Measurements from ENCODE around the gene WHRN. TPM values are rescaled to one million over a fixed set of nuclear protein-coding genes. Genes with fewer than 3 reads are reported as not detected.

WHRN gene
- total and polyA plus RNA-seq, 2 of the 13 experiments (the other 11 are each of a cell fraction or from before 2014, with no cell fraction given) = 2.3 to 5.3 TPM

DNA sequence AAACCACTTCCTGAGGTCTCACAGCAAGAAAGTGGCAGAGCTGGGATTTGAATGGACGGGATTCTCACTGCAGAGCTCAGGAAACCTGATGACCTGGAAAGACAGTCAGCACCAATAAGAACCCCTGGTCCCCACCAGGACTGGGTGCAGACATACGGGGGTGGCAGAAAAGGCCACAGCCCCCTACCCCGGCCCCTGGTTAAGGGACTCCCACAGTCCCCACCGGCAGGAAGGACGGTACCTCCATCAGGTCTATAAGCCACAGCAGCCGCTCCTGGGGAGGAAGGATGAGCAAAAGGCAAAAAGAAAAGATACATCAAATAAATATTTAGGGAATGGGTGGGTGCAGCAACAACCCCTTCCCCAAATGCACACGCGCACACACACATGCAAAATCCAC lies 85.5 kb downstream of the WHRN start (continued):
- TF ChIP-seq, protein P1, sequence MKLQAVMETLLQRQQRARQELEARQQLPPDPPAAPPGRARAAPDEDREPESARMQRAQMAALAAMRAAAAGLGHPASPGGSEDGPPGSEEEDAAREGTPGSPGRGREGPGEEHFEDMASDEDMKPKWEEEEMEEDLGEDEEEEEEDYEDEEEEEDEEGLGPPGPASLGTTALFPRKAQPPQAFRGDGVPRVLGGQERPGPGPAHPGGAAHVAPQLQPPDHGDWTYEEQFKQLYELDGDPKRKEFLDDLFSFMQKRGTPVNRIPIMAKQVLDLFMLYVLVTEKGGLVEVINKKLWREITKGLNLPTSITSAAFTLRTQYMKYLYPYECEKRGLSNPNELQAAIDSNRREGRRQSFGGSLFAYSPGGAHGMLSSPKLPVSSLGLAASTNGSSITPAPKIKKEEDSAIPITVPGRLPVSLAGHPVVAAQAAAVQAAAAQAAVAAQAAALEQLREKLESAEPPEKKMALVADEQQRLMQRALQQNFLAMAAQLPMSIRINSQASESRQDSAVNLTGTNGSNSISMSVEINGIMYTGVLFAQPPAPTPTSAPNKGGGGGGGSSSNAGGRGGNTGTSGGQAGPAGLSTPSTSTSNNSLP (IDR thresholded peaks at IDR 0.05; ENCODE audit: low read depth, low read length) = no peak
- TF ChIP-seq, protein P2, sequence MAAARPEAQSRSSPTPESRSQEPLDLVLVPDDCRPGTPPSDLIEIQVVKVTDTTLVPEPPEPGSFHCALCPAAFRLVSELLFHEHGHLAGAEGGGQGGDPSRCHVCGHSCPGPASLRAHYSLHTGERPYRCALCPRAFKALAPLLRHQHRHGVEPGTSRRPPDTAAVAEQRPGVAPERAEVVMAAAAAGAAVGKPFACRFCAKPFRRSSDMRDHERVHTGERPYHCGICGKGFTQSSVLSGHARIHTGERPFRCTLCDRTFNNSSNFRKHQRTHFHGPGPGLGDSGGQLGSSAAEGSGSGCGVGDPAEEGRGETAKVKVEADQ (CRISPR knock-in tag; IDR thresholded peaks at IDR 0.05; ENCODE audit: borderline replicate concordance) = no peak
- TF ChIP-seq ZNF30 (CRISPR knock-in tag; IDR thresholded peaks at IDR 0.05) = no peak

DNA sequence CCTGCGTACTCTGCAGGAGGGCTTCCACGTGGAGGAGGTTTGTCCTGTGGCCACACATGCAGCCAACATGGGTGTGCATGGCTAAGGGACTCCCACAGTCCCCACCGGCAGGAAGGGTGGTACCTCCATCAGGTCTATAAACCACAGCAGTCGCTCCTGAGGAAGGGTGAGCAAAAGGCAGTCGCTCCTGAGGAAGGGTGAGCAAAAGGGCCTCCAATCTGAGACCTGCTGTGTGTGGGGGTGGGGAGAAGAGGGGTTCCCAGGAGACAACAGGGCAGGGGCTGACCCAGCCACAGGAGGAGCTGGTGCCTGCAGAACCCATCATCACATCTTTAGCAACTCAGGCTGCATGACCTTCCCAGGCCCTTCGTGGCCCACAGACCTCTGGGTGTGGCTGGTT lies 87.2 kb downstream of the WHRN start:
- Histone ChIP-seq H3K9ac (ENCODE audit: insufficient read depth, low read depth, low read length) (no peak overlapping the region), H3K79me2 (ENCODE audit: insufficient read depth, low read length) (no peaks in the 10 kb centered on the region), H2AFZ (ENCODE audit: low read length) (no peak overlapping the region), H3K27ac (ENCODE audit: extremely low read length, insufficient read depth, low read length) (no peak overlapping the region), H3K4me2 (ENCODE audit: low read depth, low read length) (no peak overlapping the region), H3K4me3 (replicated peaks in 1 of 3; ENCODE audit: insufficient read depth in 1 of 3, low read depth in 2 of 3, low read length in 3 of 3) (no peak overlapping the region), H3K9me3 (ENCODE audit: low read length) (no peaks in the 10 kb centered on the region), H4K20me1 (ENCODE audit: insufficient read depth, low read length) (no peaks in the 10 kb centered on the region), H3K27me3 (ENCODE audit: control insufficient read depth in 1 of 2, insufficient read depth in 2 of 2, low read length in 2 of 2) (no peaks in the 10 kb centered on the region), H3K36me3 (replicated peaks in 1 of 2; ENCODE audit: control insufficient read depth in 1 of 2, insufficient read depth in 2 of 2, low read length in 2 of 2) (no peaks in the 10 kb centered on the region), H3K4me1 (ENCODE audit: insufficient read depth, low read length) (no peaks in the 10 kb centered on the region)
- 95% methylated on average over 3 of the region's 6 CpGs for WGBS (ENCODE audit: low lambda C conversion rate)
- DNase-seq (ENCODE audit: low spot score) (no peak), ATAC-seq (no peak), FAIRE-seq (no peak)
- CTCF ChIA-PET (ENCODE audit: low intra/inter-chr PET ratio, low total read pairs) = no interaction called here
- POLR2A ChIA-PET = no interaction called here
- in situ Hi-C loops (cut with HindIII; ENCODE audit: extremely low pct_ligation_motif_present, low pct_unique_long_range_greater_than_20kb) = loop anchor here (25.0 kb wide), 1 partner anchor 494 kb away; no protein-coding TSS in a partner anchor
- intact Hi-C loops (cut with micrococcal nuclease; ENCODE audit: unreplicated experiment) = no loop called here
- no TSS peak for BruUV-seq (replicated peaks)
- no peak for TF ChIP-seq GZF1 (CRISPR knock-in tag; IDR thresholded peaks at IDR 0.05)
- TF ChIP-seq SPEN (CRISPR knock-in tag; IDR thresholded peaks at IDR 0.05; ENCODE audit: low read depth) = no peak
- TF ChIP-seq POLR2G (IDR thresholded peaks at IDR 0.05; ENCODE audit: low read depth, low read length) = no peak
- TF ChIP-seq SYNCRIP (IDR thresholded peaks at IDR 0.05; ENCODE audit: insufficient read depth, low read depth, low read length) = no peak
- TF ChIP-seq ZNF333 (CRISPR knock-in tag; IDR thresholded peaks at IDR 0.05; ENCODE audit: borderline replicate concordance) = no peak
- TF ChIP-seq NCOA5 (CRISPR knock-in tag; IDR thresholded peaks at IDR 0.05) = no peak
- no peak for TF ChIP-seq RARG (CRISPR knock-in tag; IDR thresholded peaks at IDR 0.05; ENCODE audit: low read depth)
- no peak for TF ChIP-seq KAT2B (IDR thresholded peaks at IDR 0.05; ENCODE audit: borderline replicate concordance, low read depth, low read length)
- TF ChIP-seq, protein P3, sequence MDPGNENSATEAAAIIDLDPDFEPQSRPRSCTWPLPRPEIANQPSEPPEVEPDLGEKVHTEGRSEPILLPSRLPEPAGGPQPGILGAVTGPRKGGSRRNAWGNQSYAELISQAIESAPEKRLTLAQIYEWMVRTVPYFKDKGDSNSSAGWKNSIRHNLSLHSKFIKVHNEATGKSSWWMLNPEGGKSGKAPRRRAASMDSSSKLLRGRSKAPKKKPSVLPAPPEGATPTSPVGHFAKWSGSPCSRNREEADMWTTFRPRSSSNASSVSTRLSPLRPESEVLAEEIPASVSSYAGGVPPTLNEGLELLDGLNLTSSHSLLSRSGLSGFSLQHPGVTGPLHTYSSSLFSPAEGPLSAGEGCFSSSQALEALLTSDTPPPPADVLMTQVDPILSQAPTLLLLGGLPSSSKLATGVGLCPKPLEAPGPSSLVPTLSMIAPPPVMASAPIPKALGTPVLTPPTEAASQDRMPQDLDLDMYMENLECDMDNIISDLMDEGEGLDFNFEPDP (CRISPR knock-in tag; conservative IDR thresholded peaks at IDR 0.05) = no peak
- no peak for TF ChIP-seq NFRKB (IDR thresholded peaks at IDR 0.05)
- TF ChIP-seq, protein P4, sequence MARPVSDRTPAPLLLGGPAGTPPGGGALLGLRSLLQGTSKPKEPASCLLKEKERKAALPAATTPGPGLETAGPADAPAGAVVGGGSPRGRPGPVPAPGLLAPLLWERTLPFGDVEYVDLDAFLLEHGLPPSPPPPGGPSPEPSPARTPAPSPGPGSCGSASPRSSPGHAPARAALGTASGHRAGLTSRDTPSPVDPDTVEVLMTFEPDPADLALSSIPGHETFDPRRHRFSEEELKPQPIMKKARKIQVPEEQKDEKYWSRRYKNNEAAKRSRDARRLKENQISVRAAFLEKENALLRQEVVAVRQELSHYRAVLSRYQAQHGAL (CRISPR knock-in tag; IDR thresholded peaks at IDR 0.05; ENCODE audit: not compliant biosample characterization) = no peak
- no peak for TF ChIP-seq GPN1 (CRISPR knock-in tag; IDR thresholded peaks at IDR 0.05; ENCODE audit: borderline replicate concordance)

Measured in HepG2 (cell line).